ENCODE measurements around the gene ZCWPW2.
A peak's percentile ranks its signal among the peaks of the same experiment; 100 is the strongest.

The ZCWPW2 gene

DNA sequence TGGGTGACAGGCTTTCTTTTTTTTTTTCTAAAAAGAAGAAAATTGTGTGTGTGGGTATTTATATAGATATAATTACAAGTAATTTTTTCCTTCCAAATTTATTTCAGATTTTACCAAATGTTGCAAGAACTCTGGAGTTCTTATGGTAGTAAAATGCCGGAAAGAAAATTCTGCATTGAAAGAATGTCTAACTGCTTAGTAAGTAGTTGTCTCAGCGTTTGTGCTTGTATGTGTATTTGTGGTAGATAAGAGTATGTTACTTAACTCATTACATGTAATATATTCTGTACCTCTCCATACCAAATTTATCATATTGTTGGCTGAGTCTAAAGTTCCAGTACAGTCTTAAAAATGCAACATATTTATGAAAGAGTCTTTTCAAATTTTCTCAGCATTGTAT lies 32.3 kb upstream of the ZCWPW2 start:
- TF ChIP-seq, protein P1, sequence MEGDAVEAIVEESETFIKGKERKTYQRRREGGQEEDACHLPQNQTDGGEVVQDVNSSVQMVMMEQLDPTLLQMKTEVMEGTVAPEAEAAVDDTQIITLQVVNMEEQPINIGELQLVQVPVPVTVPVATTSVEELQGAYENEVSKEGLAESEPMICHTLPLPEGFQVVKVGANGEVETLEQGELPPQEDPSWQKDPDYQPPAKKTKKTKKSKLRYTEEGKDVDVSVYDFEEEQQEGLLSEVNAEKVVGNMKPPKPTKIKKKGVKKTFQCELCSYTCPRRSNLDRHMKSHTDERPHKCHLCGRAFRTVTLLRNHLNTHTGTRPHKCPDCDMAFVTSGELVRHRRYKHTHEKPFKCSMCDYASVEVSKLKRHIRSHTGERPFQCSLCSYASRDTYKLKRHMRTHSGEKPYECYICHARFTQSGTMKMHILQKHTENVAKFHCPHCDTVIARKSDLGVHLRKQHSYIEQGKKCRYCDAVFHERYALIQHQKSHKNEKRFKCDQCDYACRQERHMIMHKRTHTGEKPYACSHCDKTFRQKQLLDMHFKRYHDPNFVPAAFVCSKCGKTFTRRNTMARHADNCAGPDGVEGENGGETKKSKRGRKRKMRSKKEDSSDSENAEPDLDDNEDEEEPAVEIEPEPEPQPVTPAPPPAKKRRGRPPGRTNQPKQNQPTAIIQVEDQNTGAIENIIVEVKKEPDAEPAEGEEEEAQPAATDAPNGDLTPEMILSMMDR (IDR thresholded peaks at IDR 0.05; ENCODE audit: insufficient read depth, low read length, missing control alignments): no peak
- no peak for DNase-seq (ENCODE audit: low read depth, low spot score)
- ChIA-PET POLR2A (no interaction called here), CTCF (interaction anchor here (7.0 kb wide), 1 partner anchor 11 kb away, joined by 41 read pairs; no protein-coding TSS in a partner anchor)
- H3K4me3 ChIP-seq (ENCODE audit: low read depth, low read length): no peak overlapping the region

DNA sequence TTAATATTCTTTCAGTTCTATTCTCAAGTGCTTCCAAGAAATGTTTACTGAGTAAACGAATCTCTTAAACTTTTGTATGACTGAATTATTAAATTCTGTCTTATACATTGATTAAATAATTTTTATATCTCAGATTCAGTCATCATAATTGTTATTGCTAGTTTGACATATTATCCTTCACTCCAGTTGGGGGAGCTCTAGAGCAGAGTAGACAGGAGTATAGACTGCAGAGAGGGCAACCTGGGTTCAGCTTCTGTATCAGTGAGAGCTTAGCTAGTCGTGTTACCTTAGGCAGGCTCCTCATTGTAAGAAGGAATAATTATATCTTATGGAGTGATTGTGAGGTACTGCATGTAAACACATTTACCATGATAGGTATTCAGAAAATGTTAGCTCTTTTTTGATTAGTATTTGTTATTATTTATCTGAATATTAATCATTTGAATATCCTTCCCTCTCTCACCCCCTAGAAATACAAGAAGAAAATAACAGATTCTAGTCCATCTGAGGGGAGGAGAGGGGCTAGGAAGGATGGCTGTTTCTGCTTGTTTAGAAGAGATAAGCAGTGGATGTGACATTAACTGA lies 31.0 kb upstream of the ZCWPW2 start:
- TF ChIP-seq, protein P1 (IDR thresholded peaks at IDR 0.05; ENCODE audit: insufficient read depth, low read length, missing control alignments): peak; percentile 52
- DNase-seq (ENCODE audit: low read depth, low spot score): no peak
- ChIA-PET POLR2A (interaction anchor here (1.0 kb wide), 1 partner anchor 31 kb away, joined by 3 read pairs; the partner anchor contains the start of genes AZI2 and ZCWPW2), CTCF (interaction anchor here (0.7 to 1.7 kb wide), 10 partner anchors 9 to 606 kb away, joined by 3 to 14 read pairs (median 4); no protein-coding TSS in a partner anchor)
- H3K4me3 ChIP-seq (ENCODE audit: low read depth, low read length): no peak overlapping the region

DNA sequence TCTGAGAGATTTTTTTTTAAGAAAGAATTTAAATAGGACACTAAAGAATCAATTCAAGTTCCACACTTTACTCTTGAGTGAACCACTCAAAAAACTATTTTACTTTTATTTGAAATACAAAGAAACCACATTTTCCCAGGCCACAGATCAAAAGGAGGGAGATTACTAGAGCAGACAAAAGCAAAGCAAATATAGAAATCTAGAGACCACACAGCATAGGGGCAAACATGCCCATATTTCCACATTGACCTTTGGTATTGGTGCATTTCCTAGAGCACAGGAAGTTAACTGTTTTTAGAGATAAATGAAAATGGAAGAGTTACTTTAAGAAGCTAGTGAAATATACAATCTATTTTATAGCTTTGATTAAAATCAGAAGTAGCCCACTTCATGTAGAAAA lies 27.5 kb upstream of the ZCWPW2 start:
- CTCF ChIA-PET: interaction anchor here (0.8 to 2.4 kb wide), 6 partner anchors 8 to 608 kb away, joined by 3 to 23 read pairs (median 4); partner anchors contain the start of genes AZI2 and ZCWPW2
- TF ChIP-seq, protein P1 (IDR thresholded peaks at IDR 0.05; ENCODE audit: insufficient read depth, low read length, missing control alignments): no peak
- no peak overlapping the region for H3K4me3 ChIP-seq (ENCODE audit: low read depth, low read length)
- no peak for DNase-seq (ENCODE audit: low read depth, low spot score)
- POLR2A ChIA-PET: no interaction called here

DNA sequence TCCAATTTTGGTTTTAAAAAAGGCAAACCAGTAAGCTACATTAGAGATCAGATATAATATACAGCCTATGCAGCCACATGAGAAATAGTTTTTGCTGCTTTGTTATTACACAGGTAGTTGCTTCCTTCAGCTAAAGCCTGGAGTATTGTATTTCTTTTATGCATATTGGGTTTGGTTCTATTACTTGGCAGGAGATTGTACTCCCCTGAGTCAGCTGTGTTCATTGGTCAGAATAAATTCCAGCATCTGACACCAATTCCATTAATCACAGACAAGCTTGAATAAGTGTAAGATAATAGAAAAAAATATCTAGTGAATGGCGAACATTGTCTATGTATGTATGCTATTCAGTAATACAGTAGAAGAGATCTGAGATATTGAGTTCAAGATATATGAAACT lies 26.1 kb upstream of the ZCWPW2 start:
- CTCF ChIA-PET: interaction anchor here (1.2 to 2.4 kb wide), 3 partner anchors 9 to 610 kb away, joined by 6 to 23 read pairs (median 10); no protein-coding TSS in a partner anchor
- DNase-seq (ENCODE audit: low read depth, low spot score): no peak
- POLR2A ChIA-PET: no interaction called here
- no peak overlapping the region for H3K4me3 ChIP-seq (ENCODE audit: low read depth, low read length)
- TF ChIP-seq, protein P1 (IDR thresholded peaks at IDR 0.05; ENCODE audit: insufficient read depth, low read length, missing control alignments): no peak

DNA sequence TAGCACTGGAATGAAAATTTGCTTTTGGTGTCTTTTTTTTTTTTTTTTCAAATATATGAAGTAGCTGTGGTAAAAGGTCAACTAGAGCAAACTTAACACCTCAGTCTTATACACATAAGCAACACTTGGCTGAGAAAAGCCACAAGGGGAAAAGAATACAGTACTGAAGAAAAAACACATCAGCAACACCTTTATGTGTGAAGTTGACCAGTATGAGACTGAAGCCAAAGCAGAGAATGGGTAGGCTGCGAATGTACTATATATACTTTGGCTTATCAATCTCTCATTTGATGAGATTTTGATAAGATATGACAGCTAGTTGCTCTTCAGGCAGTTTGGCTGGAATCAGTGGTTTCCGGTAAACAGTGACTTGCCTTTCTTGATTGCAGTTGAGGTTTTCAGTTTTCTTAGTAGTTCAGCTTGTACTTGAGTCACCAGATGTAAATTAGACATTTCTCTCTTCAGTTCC lies 22.0 kb upstream of the ZCWPW2 start:
- POLR2A ChIA-PET: no interaction called here
- CTCF ChIA-PET: interaction anchor here (0.7 to 6.7 kb wide), 9 partner anchors 9 to 618 kb away, joined by 3 to 91 read pairs (median 14); no protein-coding TSS in a partner anchor
- no peak overlapping the region for H3K4me3 ChIP-seq (ENCODE audit: low read depth, low read length)
- DNase-seq (ENCODE audit: low read depth, low spot score): no peak
- TF ChIP-seq, protein P1 (IDR thresholded peaks at IDR 0.05; ENCODE audit: insufficient read depth, low read length, missing control alignments): no peak
